Mesenchymal stem cell (in vitro differentiated cells and primary cell): ENCODE results near the gene FBXO4. TPM values are rescaled to one million over a fixed set of nuclear protein-coding genes. Genes with fewer than 3 reads are reported as not detected.

Experiments used
- DNase-seq: peaks from one replicate; pipeline ENCODE4 v3.0.0-alpha.2; 2013
- H2AFZ ChIP-seq: one replicate; pipeline ENCODE4 v1.6.1; 2013; ENCODE audit warnings: low read depth, mild to moderate bottlenecking, control low read depth, inconsistent platforms, low read length, moderate library complexity
- H2AK5ac ChIP-seq: 2 replicates; pipeline ENCODE4 v1.6.1; 2013; ENCODE audit warnings: low read length, moderate library complexity, mild to moderate bottlenecking, inconsistent platforms; ENCODE audit not compliant: severe bottlenecking
- H2BK120ac ChIP-seq: one replicate; pipeline ENCODE4 v1.6.1; 2013; ENCODE audit warnings: low read depth, mild to moderate bottlenecking, inconsistent platforms, low read length, moderate library complexity
- H2BK12ac ChIP-seq, 2 experiments: one replicate each; pipeline ENCODE4 v1.6.1; 2013; ENCODE audit warnings: inconsistent platforms in 2 of 2, low read length in 2 of 2, mild to moderate bottlenecking in 2 of 2, moderate library complexity in 2 of 2, control low read depth in 1 of 2
- H2BK15ac ChIP-seq: one replicate; pipeline ENCODE4 v1.6.1; 2013; ENCODE audit warnings: mild to moderate bottlenecking, low read depth, inconsistent platforms; ENCODE audit not compliant: poor library complexity, severe bottlenecking
- H2BK5ac ChIP-seq: 2 replicates; pipeline ENCODE4 v1.6.1; 2013; ENCODE audit warnings: low read depth, mild to moderate bottlenecking, low read length, control low read depth, inconsistent platforms; ENCODE audit not compliant: poor library complexity, severe bottlenecking
- H3K14ac ChIP-seq, 2 experiments: one replicate each; pipeline ENCODE4 v1.6.1; 2013; ENCODE audit warnings: inconsistent platforms in 2 of 2, low read length in 2 of 2, control low read depth in 1 of 2, mild to moderate bottlenecking in 1 of 2, moderate library complexity in 1 of 2
- H3K18ac ChIP-seq, 2 experiments: one replicate each; pipeline ENCODE4 v1.6.1; 2013; ENCODE audit warnings: inconsistent platforms in 2 of 2, low read length in 2 of 2, control low read depth in 1 of 2, low read depth in 1 of 2, mild to moderate bottlenecking in 1 of 2
- H3K23ac ChIP-seq, 2 experiments: one replicate each; pipeline ENCODE4 v1.6.1; 2013; ENCODE audit warnings: inconsistent platforms in 2 of 2, low read length in 2 of 2, mild to moderate bottlenecking in 2 of 2, moderate library complexity in 2 of 2, control low read depth in 1 of 2
- H3K27ac ChIP-seq: 2 replicates; pipeline ENCODE4 v1.5.1; 2013; ENCODE audit warnings: mild to moderate bottlenecking, moderate library complexity, low read length, control low read depth, inconsistent platforms; ENCODE audit not compliant: poor library complexity, severe bottlenecking
- H3K27me3 ChIP-seq, 2 experiments: 2 replicates each; pipeline versions ENCODE4 v1.6.1 to v1.7.0; 2013; ENCODE audit warnings: low read length in 2 of 2, mild to moderate bottlenecking in 2 of 2, moderate library complexity in 2 of 2, control low read depth in 1 of 2, inconsistent platforms in 1 of 2; ENCODE audit not compliant: control insufficient read depth in 1 of 2, insufficient read depth in 1 of 2
- H3K36me3 ChIP-seq, 2 experiments: 2 replicates each; pipeline versions ENCODE4 v1.6.1 to v1.7.0; 2013; ENCODE audit warnings: low read length in 2 of 2, control low read depth in 1 of 2, inconsistent platforms in 1 of 2, low read depth in 1 of 2, mild to moderate bottlenecking in 1 of 2; ENCODE audit not compliant: insufficient read depth in 2 of 2, control insufficient read depth in 1 of 2
- H3K4ac ChIP-seq, 2 experiments: one replicate each; pipeline ENCODE4 v1.6.1; 2013; ENCODE audit warnings: inconsistent platforms in 2 of 2, low read length in 2 of 2, mild to moderate bottlenecking in 2 of 2, moderate library complexity in 2 of 2, control low read depth in 1 of 2, low read depth in 1 of 2
- H3K4me1 ChIP-seq: 2 replicates; pipeline ENCODE4 v1.6.1; 2013; ENCODE audit warnings: low read depth, low read length, control low read depth; ENCODE audit not compliant: control insufficient read depth, insufficient read depth
- H3K4me2 ChIP-seq: 2 replicates; pipeline ENCODE4 v1.6.1; 2013; ENCODE audit warnings: low read length, mild to moderate bottlenecking, inconsistent platforms; ENCODE audit not compliant: poor library complexity, severe bottlenecking
- H3K4me3 ChIP-seq, 2 experiments: 2 replicates each; pipeline versions ENCODE4 v1.5.1 to v1.7.0; 2013; ENCODE audit warnings: low read length in 2 of 2, mild to moderate bottlenecking in 2 of 2, control low read depth in 1 of 2, low read depth in 1 of 2; ENCODE audit not compliant: insufficient read depth in 1 of 2
- H3K79me1 ChIP-seq: replicated peaks from 2 replicates; pipeline ENCODE4 v1.6.1; 2013; ENCODE audit warnings: mild to moderate bottlenecking, control low read depth, low read length, inconsistent platforms; ENCODE audit not compliant: poor library complexity, severe bottlenecking
- H3K9ac ChIP-seq: 2 replicates; pipeline ENCODE4 v1.7.0; 2013; ENCODE audit warnings: mild to moderate bottlenecking, low read length, moderate library complexity
- H3K9me3 ChIP-seq: 2 replicates; pipeline ENCODE4 v1.7.0; 2013; ENCODE audit warnings: mild to moderate bottlenecking, low read length; ENCODE audit not compliant: control insufficient read depth
- H4K8ac ChIP-seq: one replicate; pipeline ENCODE4 v1.6.1; 2013; ENCODE audit warnings: inconsistent platforms, mild to moderate bottlenecking, low read length, moderate library complexity
- H4K91ac ChIP-seq: one replicate; pipeline ENCODE4 v1.6.1; 2013; ENCODE audit warnings: mild to moderate bottlenecking, low read length, inconsistent platforms
- WGBS: methylation state at CpG from one replicate; pipeline ENCODE4 v1.1.7; 2013; ENCODE audit warnings: mixed read lengths; 5-methylcytosine and 5-hydroxymethylcytosine counted together
- polyA plus RNA-seq, 2 experiments: library from polyadenylated mRNA; stranded (reverse); fragments of 200-250 nt; gene quantifications; one replicate each; pipeline ENCODE4 v1.2.3, GENCODE V29; 2013

FBXO4 gene
- polyA plus RNA-seq (2013, experiment 1 of 2), result 6.7 TPM
- 7.2 TPM for polyA plus RNA-seq (2013, experiment 2 of 2)

GRCh38 chr5:41924872-41925554 lies at the start of gene FBXO4:
Gene FBXO4 (plus strand): TSS chr5:41925281. CDS start chr5:41925310, 29 bp downstream.
- peak within 1 kb of the TSS; percentile 66 to 74 for H3K14ac ChIP-seq
- peak; percentile 86 for DNase-seq
- H2BK120ac ChIP-seq, result peak within 1 kb of the TSS; percentile 85
- 4% methylated on average over 60 of the region's 60 CpGs for WGBS
- peaks cover 9 to 24% of the 10 kb centered on the region in 2 experiments for H3K36me3 ChIP-seq
- peak within 1 kb of the TSS; percentile 97 for H2BK15ac ChIP-seq
- H3K4ac ChIP-seq, result peak within 1 kb of the TSS; percentile 81 to 99
- H3K4me1 ChIP-seq, result peaks cover 7% of the 10 kb centered on the region
- peak within 1 kb of the TSS in 1 of 2 experiments; percentile 2 for H3K23ac ChIP-seq
- peak within 1 kb of the TSS; percentile 98 for H4K8ac ChIP-seq
- peak within 1 kb of the TSS; percentile 54 to 90 for H3K4me3 ChIP-seq
- no peak within 1 kb of the TSS for H3K27ac ChIP-seq
- peak within 1 kb of the TSS; percentile 62 to 98 for H3K18ac ChIP-seq
- H3K4me2 ChIP-seq, result peak within 1 kb of the TSS; percentile 70
- H2AK5ac ChIP-seq, result no peak within 1 kb of the TSS
- H3K9ac ChIP-seq, result peak within 1 kb of the TSS; percentile 96
- peak within 1 kb of the TSS in 1 of 2 experiments; percentile 84 for H2BK12ac ChIP-seq
- peak within 1 kb of the TSS; percentile 94 for H4K91ac ChIP-seq
- peak within 1 kb of the TSS; percentile 57 for H2BK5ac ChIP-seq
- no peaks in the 10 kb centered on the region for H3K9me3 ChIP-seq
- H2AFZ ChIP-seq, result peak within 1 kb of the TSS; percentile 94
- no peaks in the 10 kb centered on the region for H3K79me1 ChIP-seq
- H3K27me3 ChIP-seq, result no peaks in the 10 kb centered on the region

- no peaks in the 10 kb centered on the region for H3K36me3 ChIP-seq
- no peak overlapping the region for H3K4ac ChIP-seq
- no peak overlapping the region for H3K4me2 ChIP-seq
- H3K23ac ChIP-seq, result no peak overlapping the region
- H2BK15ac ChIP-seq, result no peak overlapping the region
- no peak overlapping the region for H4K8ac ChIP-seq
- H2AFZ ChIP-seq, result no peak overlapping the region
- H3K9me3 ChIP-seq, result no peaks in the 10 kb centered on the region
- H2BK5ac ChIP-seq, result no peak overlapping the region
- no peaks in the 10 kb centered on the region for H3K79me1 ChIP-seq
- 68% methylated on average over 1 of the region's 2 CpGs for WGBS
- H3K18ac ChIP-seq, result no peak overlapping the region
- H2BK120ac ChIP-seq, result no peak overlapping the region
- no peak overlapping the region for H2BK12ac ChIP-seq
- H3K14ac ChIP-seq, result no peak overlapping the region
- no peaks in the 10 kb centered on the region for H3K4me1 ChIP-seq
- DNase-seq, result no peak
- H3K4me3 ChIP-seq, result no peak overlapping the region
- H2AK5ac ChIP-seq, result no peak overlapping the region
- no peak overlapping the region for H4K91ac ChIP-seq
- H3K27me3 ChIP-seq, result no peaks in the 10 kb centered on the region
- H3K9ac ChIP-seq, result no peak overlapping the region
- H3K27ac ChIP-seq, result no peak overlapping the region
Observed at GRCh38 chr5:41876678-41877077, 48.4 kb upstream of the FBXO4 start.

- H3K14ac ChIP-seq, result no peak overlapping the region
- no peak overlapping the region for H3K18ac ChIP-seq
- no peak for DNase-seq
- H4K91ac ChIP-seq, result no peak overlapping the region
- no peak overlapping the region for H4K8ac ChIP-seq
- no peak overlapping the region for H2BK5ac ChIP-seq
- no peaks in the 10 kb centered on the region for H3K4me1 ChIP-seq
- H3K23ac ChIP-seq, result no peak overlapping the region
- H3K79me1 ChIP-seq, result no peaks in the 10 kb centered on the region
- no peak overlapping the region for H3K4me3 ChIP-seq
- no peak overlapping the region for H2BK15ac ChIP-seq
- H2BK12ac ChIP-seq, result no peak overlapping the region
- no peak overlapping the region for H2AK5ac ChIP-seq
- H3K27me3 ChIP-seq, result no peaks in the 10 kb centered on the region
- no peak overlapping the region for H3K4me2 ChIP-seq
- no peaks in the 10 kb centered on the region for H3K9me3 ChIP-seq
- no peak overlapping the region for H3K4ac ChIP-seq
- WGBS, result 97% methylated on average over 1 of the region's 1 CpG
- H2BK120ac ChIP-seq, result no peak overlapping the region
- H2AFZ ChIP-seq, result no peak overlapping the region
- no peak overlapping the region for H3K27ac ChIP-seq
- no peaks in the 10 kb centered on the region for H3K36me3 ChIP-seq
- no peak overlapping the region for H3K9ac ChIP-seq
Observed at GRCh38 chr5:41877408-41877807, 47.7 kb upstream of the FBXO4 start.

GRCh38 chr5:41878173-41878572 lies 46.9 kb upstream of the FBXO4 start:
- Histone ChIP-seq H3K9ac (no peak overlapping the region), H3K4me1 (no peaks in the 10 kb centered on the region), H3K27ac (no peak overlapping the region), H2BK5ac (no peak overlapping the region), H3K9me3 (no peaks in the 10 kb centered on the region), H3K4me3 (no peak overlapping the region), H3K4me2 (no peak overlapping the region), H3K27me3 (no peaks in the 10 kb centered on the region), H2AK5ac (no peak overlapping the region), H3K23ac (no peak overlapping the region), H3K18ac (no peak overlapping the region), H4K91ac (no peak overlapping the region), H2AFZ (no peak overlapping the region), H3K14ac (no peak overlapping the region), H2BK120ac (no peak overlapping the region), H3K4ac (no peak overlapping the region), H3K79me1 (no peaks in the 10 kb centered on the region), H4K8ac (no peak overlapping the region), H2BK12ac (no peak overlapping the region), H2BK15ac (no peak overlapping the region), H3K36me3 (no peaks in the 10 kb centered on the region)
- no peak for DNase-seq
- 63% methylated on average over 1 of the region's 2 CpGs for WGBS
